Keratinocyte (primary cell): ENCODE measurements around the gene PRR20G. TPM values are rescaled to one million over a fixed set of nuclear protein-coding genes. Genes with fewer than 3 reads are reported as not detected.
A peak's percentile ranks its signal among the peaks of the same experiment; 100 is the strongest.

Source experiments
- DNase-seq: peaks from one replicate; pipeline ENCODE4 v3.0.0-alpha.2; 2011; ENCODE audit warnings: low read depth, missing footprints, low spot score
- FAIRE-seq: peaks from 2 replicates; lab custom pipeline; 2011; peaks lifted over from hg19 to GRCh38; lab: Jason Lieb, UNC
- H2AFZ ChIP-seq: 2 replicates; pipeline ENCODE4 v1.6.0; 2012; ENCODE audit warnings: low read length, control low read depth, inconsistent platforms; ENCODE audit not compliant: control insufficient read depth
- H3K27ac ChIP-seq: 2 replicates; pipeline ENCODE4 v1.5.1; 2011; ENCODE audit warnings: low read length; ENCODE audit not compliant: control insufficient read depth, insufficient read depth
- H3K27me3 ChIP-seq: 3 replicates; pipeline ENCODE4 v1.6.0; 2011; ENCODE audit warnings: low read length; ENCODE audit not compliant: control insufficient read depth, insufficient read depth; ENCODE audit errors: extremely low read depth
- H3K36me3 ChIP-seq, 2 experiments: 2 replicates in 1 of 2; 3 replicates in 1 of 2; pipeline ENCODE4 v1.5.1; 2011; ENCODE audit warnings: low read length in 2 of 2, mild to moderate bottlenecking in 1 of 2; ENCODE audit not compliant: control insufficient read depth in 2 of 2, insufficient read depth in 2 of 2; ENCODE audit errors: extremely low read depth in 1 of 2
- H3K4me1 ChIP-seq: 3 replicates; pipeline ENCODE4 v1.5.1; 2011; ENCODE audit warnings: low read length; ENCODE audit not compliant: control insufficient read depth, insufficient read depth; ENCODE audit errors: extremely low read depth
- H3K4me2 ChIP-seq: 3 replicates; pipeline ENCODE4 v1.6.0; 2011; ENCODE audit warnings: low read depth, low read length; ENCODE audit not compliant: control insufficient read depth, insufficient read depth; ENCODE audit errors: extremely low read depth
- H3K4me3 ChIP-seq, 3 experiments: fragments of 200-600 bp in 1 of 3; sonication (generic) in 1 of 3; 2 replicates in 2 of 3; 3 replicates in 1 of 3; pipeline ENCODE4 v1.5.1; 2011 to 2016; ENCODE audit warnings: low read length in 3 of 3, mild to moderate bottlenecking in 3 of 3, control low read depth in 2 of 3, inconsistent platforms in 1 of 3, low read depth in 1 of 3, mixed read lengths in 1 of 3, mixed run types in 1 of 3, moderate library complexity in 1 of 3; ENCODE audit not compliant: control insufficient read depth in 2 of 3, insufficient read depth in 2 of 3; ENCODE audit errors: extremely low read depth in 1 of 3
- H3K79me2 ChIP-seq: 2 replicates; pipeline ENCODE4 v1.6.0; 2012; ENCODE audit warnings: low read length; ENCODE audit not compliant: control insufficient read depth, insufficient read depth
- H3K9ac ChIP-seq: 3 replicates; pipeline ENCODE4 v1.6.0; 2011; ENCODE audit warnings: low read length; ENCODE audit not compliant: control insufficient read depth, insufficient read depth; ENCODE audit errors: extremely low read depth
- H3K9me1 ChIP-seq: 3 replicates; pipeline ENCODE4 v1.6.0; 2011; ENCODE audit warnings: low read length; ENCODE audit not compliant: control insufficient read depth, insufficient read depth; ENCODE audit errors: extremely low read depth
- H3K9me3 ChIP-seq: 2 replicates; pipeline ENCODE4 v1.5.1; 2012; ENCODE audit warnings: low read depth, low read length; ENCODE audit not compliant: control insufficient read depth
- H4K20me1 ChIP-seq: 3 replicates; pipeline ENCODE4 v1.6.0; 2011; ENCODE audit warnings: low read length; ENCODE audit not compliant: control insufficient read depth, insufficient read depth; ENCODE audit errors: extremely low read depth
- EZH2 ChIP-seq: IDR thresholded peaks from one replicate; pipeline ENCODE4 v1.6.1; 2012; ENCODE audit warnings: inconsistent platforms, mild to moderate bottlenecking, low read length, moderate library complexity
- dilution Hi-C: fragments of 300-500 bp; cut with MboI; formaldehyde crosslinking; loops from one replicate; pipeline ENCODE4 v1.7.0; 2020; ENCODE audit warnings: low sequenced_read_pairs; ENCODE audit not compliant: extremely low pct_ligation_motif_present
- polyA plus RNA-seq, 5 experiments: library from polyadenylated mRNA; depleted of rRNA in 3 of 5; stranded (reverse) in 3 of 5; stranded (forward) in 1 of 5; unstranded in 1 of 5; fragments of >200 nt; gene quantifications; 1 replicate in 1 of 5; 2 replicates in 3 of 5; 3 replicates in 1 of 5; pipeline versions ENCODE4 v1.2.1 to v1.2.3, GENCODE V29; 2011 to 2012; ENCODE audit warnings: missing spikeins in 2 of 5, low read depth in 1 of 5, low replicate concordance in 1 of 5
- TF ChIP-seq, protein P1 (sequence below), 3 experiments: IDR thresholded peaks in 1 of 3; conservative IDR thresholded peaks in 1 of 3; optimal IDR thresholded peaks in 1 of 3; 2 replicates in 2 of 3; 3 replicates in 1 of 3; pipeline versions ENCODE3 to v1.5.1; 2011; ENCODE audit warnings: low read length in 3 of 3, mild to moderate bottlenecking in 3 of 3, moderate library complexity in 2 of 3, control low read depth in 1 of 3, inconsistent platforms in 1 of 3; ENCODE audit not compliant: insufficient read depth in 2 of 3; ENCODE audit errors: extremely low read depth in 1 of 3

The PRR20G gene
- polyA plus RNA-seq, 1 donor (not counting 4 experiments of a cell fraction or from before 2014, with no cell fraction given) = not detected

DNA sequence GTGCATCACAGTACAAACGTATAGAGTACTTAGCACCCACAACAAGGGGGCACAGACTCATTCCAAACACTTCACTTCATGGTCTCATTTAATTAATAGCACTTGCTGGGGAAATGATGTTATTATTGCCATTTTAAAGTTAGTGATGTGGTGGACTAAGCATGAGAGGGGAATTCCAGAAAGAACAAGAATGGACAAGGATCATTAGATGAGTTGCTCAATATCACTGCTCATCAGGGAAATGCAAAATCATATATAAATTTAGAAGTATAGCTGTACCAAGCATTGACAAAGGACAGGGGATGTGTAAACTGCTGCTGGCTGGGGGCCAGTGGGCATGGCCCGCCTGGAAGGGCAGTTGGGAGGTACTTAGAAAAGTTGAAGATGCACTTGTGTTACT lies 14.6 kb downstream of the PRR20G start:
- no peak overlapping the region for H3K4me2 ChIP-seq
- no peaks in the 10 kb centered on the region for H3K27me3 ChIP-seq
- H3K4me3 ChIP-seq = no peak overlapping the region
- no peaks in the 10 kb centered on the region for H3K9me1 ChIP-seq
- no peaks in the 10 kb centered on the region for H4K20me1 ChIP-seq
- TF ChIP-seq, protein P1, sequence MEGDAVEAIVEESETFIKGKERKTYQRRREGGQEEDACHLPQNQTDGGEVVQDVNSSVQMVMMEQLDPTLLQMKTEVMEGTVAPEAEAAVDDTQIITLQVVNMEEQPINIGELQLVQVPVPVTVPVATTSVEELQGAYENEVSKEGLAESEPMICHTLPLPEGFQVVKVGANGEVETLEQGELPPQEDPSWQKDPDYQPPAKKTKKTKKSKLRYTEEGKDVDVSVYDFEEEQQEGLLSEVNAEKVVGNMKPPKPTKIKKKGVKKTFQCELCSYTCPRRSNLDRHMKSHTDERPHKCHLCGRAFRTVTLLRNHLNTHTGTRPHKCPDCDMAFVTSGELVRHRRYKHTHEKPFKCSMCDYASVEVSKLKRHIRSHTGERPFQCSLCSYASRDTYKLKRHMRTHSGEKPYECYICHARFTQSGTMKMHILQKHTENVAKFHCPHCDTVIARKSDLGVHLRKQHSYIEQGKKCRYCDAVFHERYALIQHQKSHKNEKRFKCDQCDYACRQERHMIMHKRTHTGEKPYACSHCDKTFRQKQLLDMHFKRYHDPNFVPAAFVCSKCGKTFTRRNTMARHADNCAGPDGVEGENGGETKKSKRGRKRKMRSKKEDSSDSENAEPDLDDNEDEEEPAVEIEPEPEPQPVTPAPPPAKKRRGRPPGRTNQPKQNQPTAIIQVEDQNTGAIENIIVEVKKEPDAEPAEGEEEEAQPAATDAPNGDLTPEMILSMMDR (optimal IDR thresholded peaks at IDR 0.05 in 1 of 3, IDR thresholded peaks at IDR 0.05 in 1 of 3, conservative IDR thresholded peaks at IDR 0.05 in 1 of 3; ENCODE audit: extremely low read depth in 1 of 3, insufficient read depth in 2 of 3, low read length in 3 of 3) = no peak
- TF ChIP-seq EZH2 = no peak
- peaks cover 38% of the 10 kb centered on the region for H3K4me1 ChIP-seq
- FAIRE-seq (peak; percentile 58), DNase-seq (no peak)
- dilution Hi-C loops = no loop called here
- H3K79me2 ChIP-seq = no peaks in the 10 kb centered on the region
- no peak overlapping the region for H3K9ac ChIP-seq
- no peak overlapping the region for H2AFZ ChIP-seq
- no peaks in the 10 kb centered on the region for H3K36me3 ChIP-seq
- peak overlapping the region; percentile 8 for H3K27ac ChIP-seq
- H3K9me3 ChIP-seq = no peaks in the 10 kb centered on the region

DNA sequence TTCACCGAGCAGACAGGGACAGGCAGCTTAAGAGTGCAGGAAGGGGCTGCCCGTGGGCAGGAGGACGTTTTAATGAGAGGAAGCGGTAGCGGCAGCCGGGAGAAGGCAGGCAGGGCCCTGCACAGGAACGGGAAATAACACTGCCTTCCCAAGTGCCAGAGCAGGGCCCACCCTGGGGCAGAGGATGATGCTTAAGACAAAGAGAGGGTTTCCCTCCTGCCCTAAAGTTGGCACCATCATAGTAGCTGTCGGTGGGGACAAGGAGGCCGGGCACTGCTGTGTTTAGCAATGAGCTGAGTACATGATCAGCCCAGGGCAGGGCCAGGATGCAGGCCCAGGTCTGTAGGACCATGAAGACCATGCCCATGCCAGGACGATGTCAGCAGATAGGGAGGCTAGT lies 21.7 kb downstream of the PRR20G start:
- Histone ChIP-seq H3K36me3 (no peaks in the 10 kb centered on the region), H3K9me1 (no peaks in the 10 kb centered on the region), H3K4me1 (no peaks in the 10 kb centered on the region), H3K27me3 (peaks cover 5% of the 10 kb centered on the region), H3K4me3 (no peak overlapping the region), H2AFZ (no peak overlapping the region), H3K9ac (no peak overlapping the region), H4K20me1 (no peaks in the 10 kb centered on the region), H3K27ac (no peak overlapping the region), H3K4me2 (no peak overlapping the region), H3K9me3 (no peaks in the 10 kb centered on the region), H3K79me2 (no peaks in the 10 kb centered on the region)
- dilution Hi-C loops = no loop called here
- TF ChIP-seq, protein P1 (optimal IDR thresholded peaks at IDR 0.05 in 1 of 3, IDR thresholded peaks at IDR 0.05 in 1 of 3, conservative IDR thresholded peaks at IDR 0.05 in 1 of 3; ENCODE audit: extremely low read depth in 1 of 3, insufficient read depth in 2 of 3, low read length in 3 of 3) = no peak
- TF ChIP-seq EZH2 = no peak
- FAIRE-seq (no peak), DNase-seq (no peak)
